ENCODE measurements around the gene DUSP14.
"Not testable (repeated sequence)": the region's sequence is repeated elsewhere in the genome, so short reads cannot be mapped to it uniquely, and the experiment has no call there.

The DUSP14 gene

GRCh38 chr17:37489197-37490001 is at the start of gene DUSP14:
TSS of gene DUSP14 (plus strand) at chr17:37489891. CDS start at chr17:37512273, 22,382 bp downstream.
- peak; percentile 84 for DNase-seq (ENCODE audit: low spot score)

GRCh38 chr17:37440424-37440823 is 49.3 kb upstream of the DUSP14 start:
- DNase-seq (ENCODE audit: low spot score): no peak

GRCh38 chr17:37441369-37442014 is 48.2 kb upstream of the DUSP14 start:
- not testable (repeated sequence) for DNase-seq (ENCODE audit: low spot score)

GRCh38 chr17:37446027-37446426 is 43.7 kb upstream of the DUSP14 start:
- DNase-seq (ENCODE audit: low spot score): no peak

GRCh38 chr17:37447641-37448040 is 42.0 kb upstream of the DUSP14 start:
- DNase-seq (ENCODE audit: low spot score): no peak

GRCh38 chr17:37450112-37450511 is 39.6 kb upstream of the DUSP14 start:
- no peak for DNase-seq (ENCODE audit: low spot score)

- not testable (repeated sequence) for DNase-seq (ENCODE audit: low spot score)
Measured at GRCh38 chr17:37457801-37458200, 31.9 kb upstream of the DUSP14 start.

- no peak for DNase-seq (ENCODE audit: low spot score)
Measured at GRCh38 chr17:37458805-37459204, 30.9 kb upstream of the DUSP14 start.

- DNase-seq (ENCODE audit: low spot score): no peak
Measured at GRCh38 chr17:37461668-37462067, 28.0 kb upstream of the DUSP14 start.

GRCh38 chr17:37462492-37462891 is 27.2 kb upstream of the DUSP14 start:
- no peak for DNase-seq (ENCODE audit: low spot score)

GRCh38 chr17:37463039-37463438 is 26.7 kb upstream of the DUSP14 start:
- DNase-seq (ENCODE audit: low spot score): no peak

- no peak for DNase-seq (ENCODE audit: low spot score)
Measured at GRCh38 chr17:37465069-37465616, 24.5 kb upstream of the DUSP14 start.

GRCh38 chr17:37466471-37466870 is 23.2 kb upstream of the DUSP14 start:
- no peak for DNase-seq (ENCODE audit: low spot score)

GRCh38 chr17:37470181-37470580 is 19.5 kb upstream of the DUSP14 start:
- DNase-seq (ENCODE audit: low spot score): no peak

- DNase-seq (ENCODE audit: low spot score): no peak
Measured at GRCh38 chr17:37475731-37476420, 13.8 kb upstream of the DUSP14 start.

- DNase-seq (ENCODE audit: low spot score): no peak
Measured at GRCh38 chr17:37476431-37477120, 13.1 kb upstream of the DUSP14 start.

GRCh38 chr17:37478187-37478586 is 11.5 kb upstream of the DUSP14 start:
- DNase-seq (ENCODE audit: low spot score): no peak

- DNase-seq (ENCODE audit: low spot score): no peak
Measured at GRCh38 chr17:37479025-37479424, 10.7 kb upstream of the DUSP14 start.

GRCh38 chr17:37480427-37480826 is 9.3 kb upstream of the DUSP14 start:
- DNase-seq (ENCODE audit: low spot score): no peak

- no peak for DNase-seq (ENCODE audit: low spot score)
Measured at GRCh38 chr17:37481001-37481665, 8.6 kb upstream of the DUSP14 start.

GRCh38 chr17:37483311-37484039 is 6.2 kb upstream of the DUSP14 start:
- no peak for DNase-seq (ENCODE audit: low spot score)
